Measurements from ENCODE around the gene PAWR.

DNA sequence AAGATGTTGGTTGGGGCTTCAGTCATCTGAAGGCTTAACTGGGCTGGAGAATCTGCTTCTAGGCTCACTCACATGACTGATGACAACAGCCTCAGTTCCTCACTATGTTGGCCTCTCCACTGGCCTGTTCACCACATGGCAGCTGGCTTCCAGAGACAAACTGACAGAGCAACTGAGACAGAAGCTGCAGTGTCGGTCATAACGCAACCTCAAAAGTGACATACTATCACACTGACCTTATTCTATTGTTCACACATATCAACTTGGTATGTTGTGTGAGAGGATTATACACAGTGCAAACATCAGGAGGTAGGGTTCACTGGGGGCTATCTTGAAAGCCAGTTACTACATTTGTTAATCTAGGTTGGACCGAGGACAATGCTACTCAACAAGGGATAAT is 92.9 kb downstream of the PAWR start:
- TF ChIP-seq POLR2A (IDR thresholded peaks at IDR 0.05): no peak
- TF ChIP-seq, protein P1, sequence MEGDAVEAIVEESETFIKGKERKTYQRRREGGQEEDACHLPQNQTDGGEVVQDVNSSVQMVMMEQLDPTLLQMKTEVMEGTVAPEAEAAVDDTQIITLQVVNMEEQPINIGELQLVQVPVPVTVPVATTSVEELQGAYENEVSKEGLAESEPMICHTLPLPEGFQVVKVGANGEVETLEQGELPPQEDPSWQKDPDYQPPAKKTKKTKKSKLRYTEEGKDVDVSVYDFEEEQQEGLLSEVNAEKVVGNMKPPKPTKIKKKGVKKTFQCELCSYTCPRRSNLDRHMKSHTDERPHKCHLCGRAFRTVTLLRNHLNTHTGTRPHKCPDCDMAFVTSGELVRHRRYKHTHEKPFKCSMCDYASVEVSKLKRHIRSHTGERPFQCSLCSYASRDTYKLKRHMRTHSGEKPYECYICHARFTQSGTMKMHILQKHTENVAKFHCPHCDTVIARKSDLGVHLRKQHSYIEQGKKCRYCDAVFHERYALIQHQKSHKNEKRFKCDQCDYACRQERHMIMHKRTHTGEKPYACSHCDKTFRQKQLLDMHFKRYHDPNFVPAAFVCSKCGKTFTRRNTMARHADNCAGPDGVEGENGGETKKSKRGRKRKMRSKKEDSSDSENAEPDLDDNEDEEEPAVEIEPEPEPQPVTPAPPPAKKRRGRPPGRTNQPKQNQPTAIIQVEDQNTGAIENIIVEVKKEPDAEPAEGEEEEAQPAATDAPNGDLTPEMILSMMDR (IDR thresholded peaks at IDR 0.05): no peak
